ENCODE measurements around the gene PPP1R9B.

Gene PPP1R9B

DNA sequence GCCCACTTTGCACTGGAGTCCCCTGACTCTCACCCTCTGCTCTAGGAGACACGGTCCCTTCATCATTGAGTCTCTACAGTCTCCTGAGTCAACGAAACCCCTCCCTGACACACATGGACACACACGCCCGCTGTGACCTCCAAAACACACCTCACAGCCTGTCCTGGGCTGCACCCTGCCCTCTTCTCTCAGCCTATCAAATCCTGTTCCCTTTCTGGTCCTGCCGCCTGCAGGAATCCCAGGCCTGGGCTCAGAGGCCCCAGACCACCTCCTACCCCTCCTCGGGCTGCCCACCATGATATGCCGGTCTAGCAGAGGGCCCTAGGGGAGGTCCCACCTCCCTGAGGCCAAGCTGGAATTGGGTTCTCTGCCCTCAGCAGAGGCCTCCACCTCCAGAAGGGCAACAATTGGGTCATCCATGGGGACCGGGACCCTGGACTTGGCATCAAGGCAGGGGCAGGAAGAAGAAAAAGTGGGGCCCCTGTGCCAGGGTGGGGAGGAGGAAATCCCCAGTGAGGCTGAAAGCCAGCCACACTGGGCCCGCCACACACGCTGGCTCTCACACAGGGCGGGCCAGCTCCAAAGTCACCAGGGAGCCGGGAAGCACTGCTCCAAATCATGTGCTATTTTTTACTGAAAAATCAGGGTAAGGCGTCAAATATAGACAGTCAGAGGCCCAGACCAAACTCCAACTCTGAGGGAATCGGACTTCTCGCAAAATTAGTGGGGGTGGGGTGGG is 3.4 kb downstream of the PPP1R9B start:
- H3K4me3 ChIP-seq (ENCODE audit: low read depth, low read length) = peak overlapping the region; percentile 68
- DNase-seq (ENCODE audit: low read depth) = no peak

DNA sequence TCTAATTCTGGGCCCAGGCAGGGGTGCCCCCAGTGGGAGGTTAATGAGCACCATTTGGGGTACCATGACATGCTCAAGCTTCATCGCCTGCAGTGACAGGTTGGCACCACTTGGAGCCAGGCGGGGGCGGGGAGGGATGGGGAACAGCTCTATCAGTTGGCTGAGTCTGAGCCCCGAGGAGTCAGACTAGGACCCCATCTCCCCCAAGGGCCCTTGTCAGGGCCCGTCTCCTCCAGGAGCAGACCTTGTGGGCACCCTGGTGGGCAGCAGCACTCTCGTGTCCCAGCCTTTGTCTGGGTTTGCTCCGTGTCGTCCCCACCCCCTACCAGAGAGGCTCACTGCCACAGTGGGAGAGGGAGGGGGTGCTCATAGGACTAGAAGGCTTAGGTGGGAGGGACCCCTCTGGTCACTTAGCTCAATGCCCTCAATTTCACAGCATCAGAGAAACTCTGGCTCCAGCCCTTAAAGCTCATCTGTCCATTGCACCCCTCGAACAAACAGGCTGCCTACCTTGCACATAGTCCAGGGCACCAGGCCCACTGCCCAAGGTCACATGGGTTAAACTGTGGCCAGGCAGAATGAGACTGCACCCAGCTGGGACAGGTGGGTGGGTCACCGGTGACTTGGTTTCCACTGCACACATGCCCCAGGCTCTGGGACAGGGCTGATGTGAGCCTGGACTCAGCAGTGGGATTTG is 4.1 kb downstream of the PPP1R9B start:
- no peak for DNase-seq (ENCODE audit: low read depth)
- H3K4me3 ChIP-seq (ENCODE audit: low read depth, low read length) = peak overlapping the region; percentile 68

DNA sequence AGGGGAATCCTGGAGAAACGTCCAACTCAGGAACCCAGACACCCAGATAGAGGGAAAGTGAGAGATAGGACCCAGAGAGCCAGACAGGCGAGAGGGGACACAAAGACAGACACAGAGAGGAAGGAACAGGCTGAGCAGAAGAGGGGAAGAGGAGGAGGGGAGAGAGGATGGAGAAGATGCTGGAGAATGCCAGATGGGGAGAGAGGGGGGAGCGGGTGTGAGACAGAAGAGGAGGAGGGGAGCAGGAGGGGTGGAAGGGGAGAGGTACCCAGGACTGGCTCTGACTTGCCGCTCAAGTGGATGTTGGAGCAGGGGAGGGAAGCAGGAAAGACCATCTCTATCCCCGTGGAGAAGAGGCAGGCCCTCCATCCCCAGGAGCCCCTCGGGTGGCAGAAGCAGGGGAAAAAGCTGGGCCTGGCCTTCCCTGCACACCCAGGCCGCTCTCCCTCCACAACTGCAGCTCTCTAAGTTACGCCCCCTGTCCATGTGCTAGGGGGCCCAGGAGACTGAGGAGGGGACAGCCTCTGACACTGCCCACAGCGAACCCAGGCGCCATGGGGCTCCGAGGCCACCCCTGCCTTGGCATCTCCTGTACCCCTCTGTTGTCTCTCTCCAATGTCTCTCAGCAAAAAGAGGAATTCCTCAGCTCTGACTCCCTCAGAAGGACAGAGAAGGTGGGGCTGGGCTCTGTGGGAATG is 4.8 kb downstream of the PPP1R9B start:
- H3K4me3 ChIP-seq (ENCODE audit: low read depth, low read length) = no peak overlapping the region

DNA sequence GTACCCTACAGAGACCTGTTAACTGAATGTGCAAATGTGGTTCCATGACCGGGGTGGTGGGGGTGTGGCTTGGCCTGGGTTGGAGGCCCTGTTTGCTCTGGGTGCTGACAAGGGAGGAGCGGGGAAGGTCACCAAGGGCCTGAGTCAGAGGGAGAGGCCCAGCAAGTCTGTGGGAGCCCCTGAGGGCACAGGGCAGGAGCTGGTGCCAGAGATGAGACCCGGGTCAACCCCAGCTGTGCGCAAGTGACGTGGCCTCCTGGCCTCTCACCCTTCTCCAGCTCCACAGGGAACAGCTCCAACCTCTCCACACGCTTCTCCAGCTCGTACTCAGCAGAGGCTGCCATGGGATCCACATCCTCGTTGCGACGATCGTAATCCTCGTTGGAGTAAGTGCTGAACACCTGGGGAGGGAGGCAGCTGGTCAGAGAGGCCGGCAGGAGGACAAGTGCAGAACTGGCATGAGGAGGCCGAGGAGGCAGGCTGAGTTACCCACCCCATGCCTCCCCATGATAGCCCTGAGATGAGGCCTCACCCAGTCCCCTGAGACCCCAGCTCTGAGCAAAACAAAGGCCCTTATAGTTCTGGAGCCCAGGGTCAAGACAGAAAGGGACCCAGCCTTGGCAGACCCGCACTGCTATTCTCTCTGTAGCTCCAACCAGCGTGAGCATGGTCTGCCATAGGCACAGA is 5.5 kb downstream of the PPP1R9B start:
- H3K4me3 ChIP-seq (ENCODE audit: low read depth, low read length) = no peak overlapping the region
- DNase-seq (ENCODE audit: low read depth) = no peak

More for the DNA sequence above, 4.8 kb downstream of the PPP1R9B start:
- no peak for DNase-seq (ENCODE audit: low read depth)

DNA sequence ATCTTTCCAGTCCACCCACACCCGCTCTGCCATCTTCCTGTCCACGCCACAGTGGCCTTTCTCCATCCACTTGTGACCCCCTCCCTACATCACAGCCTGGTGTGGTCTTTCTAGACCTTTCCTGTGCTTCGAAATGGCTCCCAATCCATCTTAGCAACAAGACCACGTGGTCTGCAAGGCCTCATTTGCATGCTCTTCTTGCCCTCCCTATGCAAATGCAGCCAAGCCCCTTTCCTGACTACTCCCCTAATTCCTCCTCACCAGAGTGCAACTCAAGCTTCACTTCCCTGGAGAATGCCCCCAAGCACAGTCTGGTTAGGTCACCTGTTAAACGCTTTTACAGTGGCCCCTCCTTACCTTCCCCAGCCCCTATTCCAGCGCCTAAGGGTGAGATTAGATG is 6.1 kb downstream of the PPP1R9B start:
- H3K4me3 ChIP-seq (ENCODE audit: low read depth, low read length) = no peak overlapping the region
- DNase-seq (ENCODE audit: low read depth) = no peak

DNA sequence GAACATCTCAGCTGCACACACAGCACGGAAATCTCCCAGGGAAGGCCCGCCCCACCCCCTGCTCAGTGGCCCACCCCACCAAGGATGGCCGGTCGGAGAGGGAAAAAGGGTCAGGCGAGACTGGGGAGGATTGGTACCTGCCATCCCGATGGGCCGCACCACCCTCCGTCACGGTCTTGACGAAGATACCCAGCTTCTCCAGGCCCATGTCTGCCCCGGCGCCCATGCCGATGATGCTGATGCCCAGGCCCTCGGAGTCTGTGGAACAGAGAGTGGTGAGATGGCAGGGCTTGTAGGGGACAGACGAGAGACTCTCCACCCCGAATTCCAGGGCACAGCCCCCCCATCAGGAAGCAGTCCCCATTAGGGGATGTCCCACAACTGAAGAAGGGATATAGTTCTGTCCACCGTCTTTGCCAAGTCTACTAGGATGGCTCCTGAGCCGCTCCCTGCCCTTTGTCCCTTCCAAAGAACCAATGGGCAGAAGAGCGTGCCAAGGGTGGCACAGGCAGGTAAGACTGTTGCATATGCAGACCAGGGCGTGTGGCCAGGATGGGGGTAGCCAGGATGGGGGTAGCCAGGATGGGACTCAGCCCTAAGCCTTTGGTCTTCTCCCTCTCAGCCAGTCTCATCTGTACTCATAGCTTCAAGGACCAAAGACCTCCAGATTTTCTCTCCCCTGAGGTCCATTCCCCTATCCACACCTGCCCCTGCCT is 6.9 kb downstream of the PPP1R9B start:
- no peak for DNase-seq (ENCODE audit: low read depth)
- H3K4me3 ChIP-seq (ENCODE audit: low read depth, low read length) = no peak overlapping the region

DNA sequence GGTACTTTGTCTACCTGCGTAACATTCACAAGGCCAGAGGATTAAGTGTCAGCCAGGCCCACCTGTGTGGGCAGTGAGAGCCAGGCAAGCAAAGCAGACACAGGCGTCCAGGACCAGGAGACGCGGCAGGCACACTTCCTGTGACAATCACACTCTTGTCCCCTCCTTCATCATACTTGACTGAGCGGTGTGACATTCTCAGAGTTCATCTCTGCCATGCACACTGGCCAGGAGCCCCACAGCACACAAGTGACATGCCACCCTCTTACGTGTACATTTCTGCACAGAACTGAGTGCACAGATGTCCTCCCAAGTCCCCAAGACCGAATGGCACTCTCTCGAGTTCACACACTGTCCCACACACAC is 8.7 kb downstream of the PPP1R9B start:
- H3K4me3 ChIP-seq (ENCODE audit: low read depth, low read length) = no peak overlapping the region
- no peak for DNase-seq (ENCODE audit: low read depth)

DNA sequence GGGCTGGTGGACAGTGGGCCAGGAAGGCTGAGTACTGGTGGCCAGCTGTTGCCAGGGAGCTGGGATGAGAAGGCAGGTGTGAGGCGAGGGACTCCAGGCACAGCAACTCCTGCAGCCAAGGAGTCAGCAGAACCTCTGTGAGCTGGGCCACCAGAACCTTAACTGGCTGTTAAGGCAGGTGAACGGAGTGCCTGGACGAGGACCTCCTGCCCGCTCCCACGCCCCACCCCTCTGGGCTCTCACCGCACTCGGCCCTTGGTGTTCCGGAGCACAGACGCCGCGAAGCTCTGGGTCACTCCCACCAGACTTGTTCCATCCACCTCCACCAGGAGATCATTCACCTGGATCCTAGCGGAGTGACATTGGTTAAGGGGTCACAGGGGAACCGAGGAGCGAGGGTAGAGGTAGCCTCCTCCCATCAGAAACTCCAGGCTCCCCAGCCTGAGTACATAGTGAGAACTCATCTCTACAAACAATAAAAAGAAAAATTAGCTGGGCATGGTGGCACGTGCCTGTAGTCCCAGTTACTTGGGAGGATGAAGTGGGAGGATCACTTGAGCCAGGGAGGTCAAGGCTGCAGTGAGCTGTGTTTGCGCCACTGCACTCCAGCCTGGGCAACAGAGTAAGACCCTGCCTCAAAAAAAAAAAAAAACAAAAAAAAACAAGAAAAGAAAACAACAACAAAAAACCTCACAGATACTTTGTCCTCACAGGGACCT is 9.3 kb downstream of the PPP1R9B start:
- DNase-seq (ENCODE audit: low read depth) = no peak
- H3K4me3 ChIP-seq (ENCODE audit: low read depth, low read length) = no peak overlapping the region

DNA sequence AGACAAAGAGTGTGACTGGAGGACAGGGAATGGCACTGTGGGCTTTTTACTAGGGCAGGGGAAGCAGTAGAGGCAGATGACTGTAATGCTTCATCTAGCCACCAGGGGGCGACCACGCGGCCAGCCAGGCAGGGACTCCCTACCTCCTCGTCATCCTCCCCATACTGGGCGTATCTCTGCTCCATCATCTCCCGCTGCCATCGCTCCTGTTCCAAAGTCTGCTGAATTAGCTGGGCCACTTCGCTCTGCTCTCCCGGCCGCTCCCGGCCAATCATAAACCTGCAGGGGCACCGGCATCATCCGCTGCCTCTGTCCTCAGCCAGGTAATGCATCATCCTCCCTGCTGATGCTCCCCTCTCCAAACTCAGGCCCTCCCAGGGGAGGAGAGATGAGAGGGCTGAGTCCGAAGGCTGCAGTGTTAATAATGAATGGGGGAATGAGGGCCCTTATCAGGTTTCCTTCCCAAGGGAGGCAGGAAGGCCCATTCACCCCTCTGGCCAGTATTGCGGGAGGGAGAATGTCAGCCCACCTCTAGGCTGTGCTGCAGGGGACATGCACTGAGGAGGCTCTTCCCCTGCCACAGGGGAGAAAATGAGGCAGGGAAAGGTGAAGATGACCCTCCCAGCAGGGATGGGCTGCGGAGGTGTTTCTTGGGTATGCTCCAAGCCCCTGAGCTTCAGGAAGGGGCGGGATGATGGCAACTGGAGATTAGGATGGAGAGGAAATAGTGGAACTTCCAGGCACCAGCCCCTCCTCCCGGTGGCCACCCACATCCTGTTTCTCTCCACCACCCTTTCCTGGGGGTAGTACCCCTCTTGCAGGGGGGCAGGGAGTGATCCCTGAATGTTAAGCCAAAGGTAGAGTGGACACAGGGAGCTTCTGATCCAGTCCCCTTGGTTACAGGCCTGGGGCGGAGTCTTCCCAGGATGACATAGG is 10.3 kb downstream of the PPP1R9B start:
- no peak overlapping the region for H3K4me3 ChIP-seq (ENCODE audit: low read depth, low read length)

DNA sequence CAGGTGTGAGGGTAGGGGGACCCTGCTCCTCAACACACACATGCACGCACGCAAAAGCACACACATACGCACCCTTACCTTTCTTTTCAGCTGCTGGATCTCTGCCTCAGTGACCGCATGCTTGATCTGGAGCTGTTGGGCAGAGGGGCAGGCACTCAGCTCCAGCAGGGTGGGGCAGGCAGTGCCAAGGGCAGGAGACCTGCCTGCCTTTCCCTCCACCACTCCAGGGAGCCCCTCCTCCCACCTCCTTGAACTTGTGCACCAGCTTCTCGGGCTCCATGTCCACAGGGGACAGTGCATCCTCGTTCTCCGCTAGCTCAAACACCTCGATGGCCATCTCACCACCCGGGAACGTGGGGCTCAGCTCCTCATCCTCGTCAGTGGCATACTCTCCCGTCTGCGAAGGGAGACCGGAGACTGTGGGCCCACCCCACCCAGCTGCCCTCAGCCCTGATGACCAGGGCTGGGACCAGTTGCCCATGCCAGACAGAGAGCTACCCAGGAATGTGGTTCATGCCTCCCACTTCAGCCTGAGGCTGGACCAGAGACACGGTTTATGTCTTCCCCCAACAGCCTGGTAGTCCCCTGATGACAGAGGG is 11.2 kb downstream of the PPP1R9B start:
- H3K4me3 ChIP-seq (ENCODE audit: low read depth, low read length) = no peak overlapping the region
- DNase-seq (ENCODE audit: low read depth) = no peak

More for the DNA sequence above, 10.3 kb downstream of the PPP1R9B start:
- DNase-seq (ENCODE audit: low read depth) = no peak

DNA sequence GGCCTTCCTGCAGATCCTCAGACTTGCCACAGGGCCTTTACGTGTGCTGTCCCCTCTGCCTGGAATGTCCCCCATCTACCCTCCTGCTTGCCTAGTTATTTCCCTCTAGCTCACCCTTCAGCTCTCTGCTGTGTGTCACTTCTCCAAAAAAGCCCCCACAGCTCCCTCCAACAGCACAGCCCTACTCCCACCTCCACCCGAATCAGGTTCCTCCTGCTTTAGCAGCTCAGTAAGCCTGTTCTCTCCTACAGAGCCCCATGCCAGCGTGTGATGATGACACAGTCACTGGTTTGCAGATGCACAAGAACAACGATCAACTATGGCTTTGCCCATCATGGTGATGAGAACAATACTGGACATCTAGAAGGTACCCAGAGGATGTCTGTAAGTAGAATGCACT is 13.4 kb downstream of the PPP1R9B start:
- H3K4me3 ChIP-seq (ENCODE audit: low read depth, low read length) = no peak overlapping the region
- DNase-seq (ENCODE audit: low read depth) = no peak

DNA sequence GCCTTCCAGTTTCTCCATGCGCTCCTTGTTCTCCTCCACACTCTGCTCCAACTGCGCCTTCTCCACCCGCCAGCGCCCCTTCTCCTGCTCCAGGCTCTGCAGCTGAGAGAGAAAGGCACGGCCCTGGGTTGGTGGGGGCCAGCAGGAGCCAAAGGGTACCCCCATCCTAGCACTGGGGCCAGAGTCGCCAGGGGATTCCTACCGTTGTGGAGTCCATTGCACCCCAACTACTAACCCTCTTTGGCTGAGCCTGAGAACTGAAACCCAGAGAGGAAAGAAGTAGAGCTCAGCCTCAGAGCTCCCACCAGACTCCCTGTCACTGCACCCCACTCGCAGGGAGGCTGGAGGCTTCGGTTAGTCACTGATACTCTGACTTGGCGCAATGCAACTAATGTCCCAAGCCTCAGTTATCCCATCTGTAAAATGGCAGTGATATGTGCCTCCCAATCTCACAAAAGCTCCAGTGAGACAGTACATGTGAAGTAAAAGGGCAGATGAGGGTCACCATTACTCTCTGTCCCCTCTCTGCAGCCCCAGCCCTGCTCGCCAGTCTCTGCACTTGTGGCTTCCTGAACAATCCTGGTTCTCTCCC is 14.3 kb downstream of the PPP1R9B start:
- DNase-seq (ENCODE audit: low read depth) = no peak
- no peak overlapping the region for H3K4me3 ChIP-seq (ENCODE audit: low read depth, low read length)

DNA sequence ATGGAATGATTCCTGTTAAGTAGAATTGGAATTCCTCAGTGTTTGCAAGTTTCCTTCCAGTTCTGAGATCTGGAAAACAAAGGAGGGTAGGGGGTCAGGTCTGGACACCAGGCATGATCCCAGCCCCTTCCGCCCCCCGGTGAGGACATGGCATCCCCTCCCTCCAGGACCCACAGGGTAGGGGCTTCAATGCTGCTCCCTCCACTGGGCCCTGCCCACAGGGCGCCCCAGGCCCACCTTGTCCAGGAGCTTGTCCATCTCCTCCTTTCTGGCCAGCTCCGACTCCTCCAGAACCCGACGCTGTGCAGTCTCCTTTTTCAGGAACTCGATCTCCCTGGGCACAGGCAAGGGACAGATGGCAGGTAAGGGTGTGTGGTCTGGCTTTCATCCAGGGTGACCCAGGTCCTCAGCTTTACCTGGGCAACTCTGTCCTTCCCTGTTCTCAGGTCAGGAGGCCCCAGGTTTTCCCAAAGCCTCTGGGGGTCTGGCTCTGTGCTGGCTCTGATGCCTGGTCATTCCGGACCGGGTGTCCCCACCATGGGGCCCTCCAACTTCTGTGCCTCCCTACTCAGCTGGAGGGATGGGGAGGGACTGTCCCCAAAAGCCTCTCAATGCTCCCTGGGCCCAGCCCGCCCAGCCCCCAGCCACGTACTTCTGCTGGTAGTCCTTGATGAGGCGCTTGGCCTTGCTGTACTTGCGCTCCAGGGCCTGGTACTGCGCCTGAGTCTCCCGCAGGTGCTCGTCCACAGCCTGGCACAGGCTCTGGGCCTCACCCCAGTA is 15.0 kb downstream of the PPP1R9B start:
- no peak overlapping the region for H3K4me3 ChIP-seq (ENCODE audit: low read depth, low read length)
- no peak for DNase-seq (ENCODE audit: low read depth)

DNA sequence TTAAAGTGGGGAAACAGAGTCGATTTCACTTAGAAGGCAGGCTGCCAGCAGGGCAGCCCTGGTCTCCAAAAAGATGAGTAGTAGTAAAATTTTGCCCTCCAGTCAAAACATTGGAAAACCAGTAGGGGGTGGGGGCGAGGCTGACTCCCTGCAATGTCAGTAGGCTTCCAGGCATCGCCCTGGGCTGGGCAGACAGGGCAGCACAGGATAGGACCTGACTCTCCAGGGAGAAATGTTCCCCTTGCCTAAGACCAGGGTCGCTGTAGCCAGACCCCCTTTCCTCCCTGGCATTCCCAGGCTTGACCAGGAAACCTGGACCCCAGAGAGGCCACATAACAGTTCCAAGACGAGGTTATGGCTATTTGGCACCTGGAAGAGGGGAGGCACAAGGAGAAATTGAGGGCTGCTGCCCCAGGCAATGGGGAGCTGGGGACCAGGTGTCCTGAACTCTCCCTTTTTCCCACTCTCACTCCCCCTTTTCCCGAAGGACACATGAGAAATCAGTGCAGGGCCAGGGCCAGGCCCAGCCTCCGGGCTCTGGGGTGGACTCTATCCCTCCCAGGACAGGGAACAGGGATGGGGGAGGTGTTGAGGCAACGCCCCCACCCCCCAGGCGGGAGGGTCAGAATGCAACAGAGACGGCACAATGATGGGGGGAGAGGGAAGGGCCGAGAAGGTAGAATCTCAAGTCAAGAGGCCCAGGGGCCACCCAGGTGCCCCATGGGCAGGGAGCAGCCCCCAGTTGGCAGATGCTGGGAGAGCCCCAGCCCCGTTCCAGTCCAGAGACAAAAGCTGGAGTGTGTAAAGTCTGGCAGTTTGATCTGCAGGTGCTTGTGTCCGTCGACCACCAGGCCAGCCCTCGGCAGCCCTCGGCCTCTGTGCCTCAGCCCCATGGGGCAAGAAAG is 16.0 kb downstream of the PPP1R9B start:
- no peak overlapping the region for H3K4me3 ChIP-seq (ENCODE audit: low read depth, low read length)
- DNase-seq (ENCODE audit: low read depth) = no peak

DNA sequence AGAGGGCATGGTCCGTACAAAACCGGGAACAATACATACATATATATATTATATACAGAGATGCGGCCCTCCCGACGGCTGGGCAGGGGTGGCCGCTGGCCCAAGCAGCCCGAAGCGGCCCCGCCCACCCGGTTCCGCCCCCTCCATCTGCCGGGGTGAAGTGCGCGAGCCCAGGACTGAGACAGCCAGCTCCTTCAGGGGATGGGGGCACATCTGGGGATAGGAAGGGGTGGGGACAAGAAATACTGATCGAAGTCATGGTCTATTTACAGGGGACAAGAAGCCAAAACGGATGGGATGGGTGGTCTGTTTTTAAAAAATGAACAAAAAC is 16.7 kb downstream of the PPP1R9B start:
- no peak overlapping the region for H3K4me3 ChIP-seq (ENCODE audit: low read depth, low read length)

More for the DNA sequence above, 16.7 kb downstream of the PPP1R9B start:
- no peak for DNase-seq (ENCODE audit: low read depth)

Measured in skeletal muscle cell (primary cell).